Measurements from ENCODE around the gene CELSR1. TPM values are rescaled to one million over a fixed set of nuclear protein-coding genes. Genes with fewer than 3 reads are reported as not detected.
A peak's percentile ranks its signal among the peaks of the same experiment; 100 is the strongest.

The CELSR1 gene
- total and polyA plus RNA-seq, 2 donors (not counting 1 experiment from before 2014, with no cell fraction given) = 30.2 to 34.8 TPM

DNA sequence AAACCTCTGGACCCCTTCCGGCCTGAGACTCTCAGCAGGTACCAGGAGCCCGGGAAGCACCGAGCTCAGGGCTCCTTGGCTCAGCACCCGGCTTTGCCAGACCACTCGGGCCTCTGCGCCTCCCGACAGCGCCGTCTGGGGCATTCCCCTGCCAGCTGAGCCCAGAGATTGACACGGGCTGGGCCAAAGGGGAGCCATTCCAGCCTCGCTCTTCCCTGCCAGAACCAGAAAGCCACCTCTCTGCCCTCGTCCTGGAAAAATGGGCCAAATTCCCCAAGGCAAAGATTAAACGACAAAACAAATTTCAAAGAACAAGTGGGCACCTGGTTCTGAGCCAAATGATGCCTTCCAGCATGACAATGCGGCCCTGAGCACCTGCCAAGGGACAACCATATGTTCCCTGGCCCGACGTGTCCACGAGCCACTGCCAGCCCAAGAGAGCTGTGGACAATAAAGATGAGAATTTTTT, 59.3 kb downstream of the CELSR1 start:
- intact Hi-C loops (cut with micrococcal nuclease) = loop anchor here (5.0 kb wide), 1 partner anchor 46 kb away; no protein-coding TSS in a partner anchor
- no peak overlapping the region for H2AFZ ChIP-seq (ENCODE audit: insufficient read depth, low read depth, low read length, poor library complexity, severe bottlenecking)
- no peak overlapping the region for H3K9ac ChIP-seq (ENCODE audit: low read length)
- H3K27ac ChIP-seq (ENCODE audit: low read length in 2 of 2) = no peak overlapping the region
- H3K36me3 ChIP-seq (replicated peaks in 1 of 2; ENCODE audit: control extremely low read depth in 1 of 2, control insufficient read depth in 1 of 2, extremely low read depth in 1 of 2, insufficient read depth in 2 of 2, low read length in 1 of 2) = no peaks in the 10 kb centered on the region
- Mint-ChIP-seq H3K9me3 (ENCODE audit: insufficient read depth) (no peaks in the 10 kb centered on the region), H3K27ac (no peak overlapping the region), H3K27me3 (peaks cover 14% of the 10 kb centered on the region), H3K4me3 (no peak overlapping the region), H3K4me1 (peaks cover 17% of the 10 kb centered on the region)
- H3K9me3 ChIP-seq (ENCODE audit: control extremely low read depth in 1 of 3, control insufficient read depth in 2 of 3, insufficient read depth in 1 of 3, low read length in 2 of 3) = peaks cover 0 to 10% (median 3%) of the 10 kb centered on the region in 3 donors
- no peak overlapping the region for H3K4me2 ChIP-seq (replicated peaks; ENCODE audit: low read depth, low read length, poor library complexity, severe bottlenecking)
- H3K27me3 ChIP-seq (replicated peaks in 1 of 4; ENCODE audit: control extremely low read depth in 1 of 4, control insufficient read depth in 3 of 4, insufficient read depth in 4 of 4, low read length in 3 of 4) = peaks cover 0 to 9% (median 0%) of the 10 kb centered on the region in 4 experiments
- H3K79me2 ChIP-seq (ENCODE audit: control insufficient read depth, insufficient read depth, low read length) = no peaks in the 10 kb centered on the region
- H4K20me1 ChIP-seq (ENCODE audit: control insufficient read depth, insufficient read depth, low read length, poor library complexity, severe bottlenecking) = no peaks in the 10 kb centered on the region
- ChIA-PET CTCF (interaction anchor here (0.5 kb wide), 1 partner anchor 247 kb away, joined by 3 read pairs; no protein-coding TSS in a partner anchor), POLR2A (no interaction called here)
- ATAC-seq (ENCODE audit: low read depth) = no peak
- TF ChIP-seq EZH2 (IDR thresholded peaks at IDR 0.05; ENCODE audit: borderline replicate concordance, insufficient read depth, low read depth, low read length, poor library complexity, severe bottlenecking) = no peak
- TF ChIP-seq, protein P1, sequence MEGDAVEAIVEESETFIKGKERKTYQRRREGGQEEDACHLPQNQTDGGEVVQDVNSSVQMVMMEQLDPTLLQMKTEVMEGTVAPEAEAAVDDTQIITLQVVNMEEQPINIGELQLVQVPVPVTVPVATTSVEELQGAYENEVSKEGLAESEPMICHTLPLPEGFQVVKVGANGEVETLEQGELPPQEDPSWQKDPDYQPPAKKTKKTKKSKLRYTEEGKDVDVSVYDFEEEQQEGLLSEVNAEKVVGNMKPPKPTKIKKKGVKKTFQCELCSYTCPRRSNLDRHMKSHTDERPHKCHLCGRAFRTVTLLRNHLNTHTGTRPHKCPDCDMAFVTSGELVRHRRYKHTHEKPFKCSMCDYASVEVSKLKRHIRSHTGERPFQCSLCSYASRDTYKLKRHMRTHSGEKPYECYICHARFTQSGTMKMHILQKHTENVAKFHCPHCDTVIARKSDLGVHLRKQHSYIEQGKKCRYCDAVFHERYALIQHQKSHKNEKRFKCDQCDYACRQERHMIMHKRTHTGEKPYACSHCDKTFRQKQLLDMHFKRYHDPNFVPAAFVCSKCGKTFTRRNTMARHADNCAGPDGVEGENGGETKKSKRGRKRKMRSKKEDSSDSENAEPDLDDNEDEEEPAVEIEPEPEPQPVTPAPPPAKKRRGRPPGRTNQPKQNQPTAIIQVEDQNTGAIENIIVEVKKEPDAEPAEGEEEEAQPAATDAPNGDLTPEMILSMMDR (IDR thresholded peaks at IDR 0.05) = no peak
- no peak for DNase-seq
- 94% methylated on average over 14 of the region's 17 CpGs for WGBS (ENCODE audit: insufficient coverage)
- peaks cover 7 to 11% of the 10 kb centered on the region in 2 donors for H3K4me1 ChIP-seq (ENCODE audit: control insufficient read depth in 2 of 2, insufficient read depth in 2 of 2, low read length in 2 of 2)
- no peak overlapping the region for H3K4me3 ChIP-seq (ENCODE audit: control extremely low read depth in 1 of 5, extremely low read depth in 1 of 5, insufficient read depth in 1 of 5, low read depth in 2 of 5, low read length in 4 of 5)

DNA sequence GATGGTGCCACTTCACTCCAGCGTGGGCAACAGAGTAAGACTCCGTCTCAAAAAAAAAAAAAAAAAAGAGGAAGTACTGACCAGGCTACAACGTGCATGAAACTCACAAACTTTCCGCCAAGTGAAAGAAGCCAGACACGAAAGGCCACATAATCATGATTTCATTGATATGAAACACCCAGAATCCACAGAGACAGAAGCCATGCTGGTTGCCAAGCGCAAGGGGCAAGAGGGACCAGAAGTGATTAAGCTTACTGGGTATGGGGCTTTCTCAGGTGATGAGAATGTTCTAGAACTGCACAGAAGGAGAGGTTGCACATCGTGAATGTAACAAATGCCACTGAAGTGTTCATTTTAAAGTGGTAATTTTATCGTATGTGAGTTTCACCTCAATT, 60.9 kb downstream of the CELSR1 start:
- Histone ChIP-seq H3K27ac (ENCODE audit: low read length in 2 of 2) (no peak overlapping the region), H3K79me2 (ENCODE audit: control insufficient read depth, insufficient read depth, low read length) (no peaks in the 10 kb centered on the region), H2AFZ (ENCODE audit: insufficient read depth, low read depth, low read length, poor library complexity, severe bottlenecking) (peak overlapping the region; percentile 41), H3K9me3 (ENCODE audit: control extremely low read depth in 1 of 3, control insufficient read depth in 2 of 3, insufficient read depth in 1 of 3, low read length in 2 of 3) (peaks cover 0 to 7% (median 0%) of the 10 kb centered on the region in 3 donors), H3K36me3 (replicated peaks in 1 of 2; ENCODE audit: control extremely low read depth in 1 of 2, control insufficient read depth in 1 of 2, extremely low read depth in 1 of 2, insufficient read depth in 2 of 2, low read length in 1 of 2) (no peaks in the 10 kb centered on the region), H4K20me1 (ENCODE audit: control insufficient read depth, insufficient read depth, low read length, poor library complexity, severe bottlenecking) (no peaks in the 10 kb centered on the region), H3K4me3 (ENCODE audit: control extremely low read depth in 1 of 5, extremely low read depth in 1 of 5, insufficient read depth in 1 of 5, low read depth in 2 of 5, low read length in 4 of 5) (no peak overlapping the region), H3K4me1 (ENCODE audit: control insufficient read depth in 2 of 2, insufficient read depth in 2 of 2, low read length in 2 of 2) (peaks cover 7 to 11% of the 10 kb centered on the region in 2 donors), H3K9ac (ENCODE audit: low read length) (no peak overlapping the region), H3K4me2 (replicated peaks; ENCODE audit: low read depth, low read length, poor library complexity, severe bottlenecking) (peak overlapping the region; percentile 45), H3K27me3 (replicated peaks in 1 of 4; ENCODE audit: control extremely low read depth in 1 of 4, control insufficient read depth in 3 of 4, insufficient read depth in 4 of 4, low read length in 3 of 4) (peaks cover 0 to 5% (median 0%) of the 10 kb centered on the region in 4 experiments)
- ChIA-PET POLR2A (interaction anchor here (0.7 kb wide), 1 partner anchor 65 kb away, joined by 4 read pairs; no protein-coding TSS in a partner anchor), CTCF (interaction anchor here (0.7 to 2.4 kb wide), 2 partner anchors 109 to 423 kb away, joined by 4 to 6 read pairs; no protein-coding TSS in a partner anchor)
- TF ChIP-seq, protein P1 (IDR thresholded peaks at IDR 0.05) = no peak
- TF ChIP-seq EZH2 (IDR thresholded peaks at IDR 0.05; ENCODE audit: borderline replicate concordance, insufficient read depth, low read depth, low read length, poor library complexity, severe bottlenecking) = no peak
- H3K4me1 Mint-ChIP-seq = peaks cover 14% of the 10 kb centered on the region
- H3K27ac Mint-ChIP-seq = peak overlapping the region; percentile 32
- 70% methylated on average over 3 of the region's 8 CpGs for WGBS (ENCODE audit: insufficient coverage)
- H3K4me3 Mint-ChIP-seq = peak overlapping the region; percentile 10
- H3K9me3 Mint-ChIP-seq (ENCODE audit: insufficient read depth) = no peaks in the 10 kb centered on the region
- DNase-seq = peak; percentile 80
- H3K27me3 Mint-ChIP-seq = peaks cover 11% of the 10 kb centered on the region
- ATAC-seq (ENCODE audit: low read depth) = peak; percentile 85
- intact Hi-C loops (cut with micrococcal nuclease) = loop anchor here (5.0 kb wide), 1 partner anchor 44 kb away; no protein-coding TSS in a partner anchor
